ENCODE measurements around the gene TP63.

Gene TP63

DNA sequence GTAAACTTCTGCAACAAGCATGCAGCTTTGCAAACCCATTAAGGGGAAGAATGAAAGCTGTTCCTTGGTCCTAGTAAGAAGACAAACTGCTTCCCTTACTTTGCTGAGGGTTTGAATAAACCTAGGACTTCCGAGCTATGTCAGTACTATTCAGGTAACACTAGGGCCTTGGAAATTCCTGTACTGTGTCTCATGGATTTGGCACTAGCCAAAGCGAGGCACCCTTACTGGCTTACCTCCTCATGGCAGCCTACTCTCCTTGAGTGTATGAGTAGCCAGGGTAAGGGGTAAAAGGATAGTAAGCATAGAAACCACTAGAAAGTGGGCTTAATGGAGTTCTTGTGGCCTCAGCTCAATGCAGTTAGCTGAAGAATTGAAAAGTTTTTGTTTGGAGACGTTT lies 265.3 kb downstream of the TP63 start:
- DNase-seq = no peak

DNA sequence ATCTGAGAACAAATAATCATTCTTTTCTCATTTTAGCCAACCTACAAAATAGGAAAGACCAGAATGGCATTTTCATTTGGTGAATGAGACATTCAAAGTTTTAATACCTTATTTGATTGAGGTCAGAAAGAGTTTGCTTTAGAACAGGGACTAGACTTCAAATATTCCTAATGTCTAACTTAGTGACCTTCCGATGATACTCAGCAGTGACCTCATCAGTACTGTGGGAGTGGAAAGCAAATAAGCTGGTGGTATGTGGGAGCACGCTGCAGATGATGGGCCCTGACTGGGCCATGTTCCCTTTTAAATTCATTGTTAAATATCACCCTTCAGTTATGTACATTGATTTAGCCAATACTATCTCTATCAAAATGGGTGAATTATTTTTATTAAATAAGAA lies 266.2 kb downstream of the TP63 start:
- no peak for DNase-seq

DNA sequence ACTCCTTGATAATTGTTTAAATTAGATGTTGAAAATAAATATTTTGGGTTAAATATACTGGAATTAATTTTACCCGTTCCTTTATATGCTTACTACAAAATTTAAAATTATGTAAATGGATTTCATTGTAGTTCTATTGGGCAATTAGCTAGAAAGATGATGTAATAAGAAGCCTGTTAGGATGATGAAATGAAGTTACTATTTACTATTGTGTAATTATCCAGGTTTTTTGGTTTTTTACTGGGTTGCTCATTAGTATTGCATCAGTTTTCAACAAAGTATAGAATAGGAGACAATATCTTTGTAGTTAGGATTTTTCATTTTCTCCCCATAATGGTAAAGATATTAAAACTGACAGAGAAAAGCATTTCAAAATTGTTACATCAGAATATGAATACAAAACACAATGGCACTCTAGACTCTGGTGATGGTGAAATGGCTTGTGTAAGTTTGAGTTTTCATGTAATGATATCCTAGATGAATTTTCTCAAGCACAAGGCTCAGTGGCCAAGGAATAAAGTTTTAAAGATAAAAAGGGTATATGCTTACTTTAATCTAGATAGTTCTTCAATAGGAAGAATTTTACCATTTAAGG lies 267.5 kb downstream of the TP63 start:
- DNase-seq = no peak

DNA sequence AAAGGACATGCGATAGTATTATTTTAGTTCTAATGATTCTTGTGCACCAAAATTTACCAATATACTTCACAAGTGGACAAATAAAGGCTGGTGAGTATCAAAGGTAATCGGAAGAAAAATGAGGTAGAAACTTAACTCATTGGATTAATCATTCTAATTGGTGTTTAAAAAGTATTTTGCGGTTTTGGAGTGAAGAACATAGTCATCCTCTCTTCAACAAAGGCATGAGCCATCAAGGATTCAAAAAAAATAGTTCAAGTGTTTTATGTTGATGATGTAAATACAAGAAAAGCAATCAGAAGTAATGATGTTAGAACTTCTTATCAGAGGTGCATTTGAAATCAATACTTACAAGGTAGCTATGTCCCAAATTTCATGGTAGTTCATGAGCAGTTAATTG lies 268.0 kb downstream of the TP63 start:
- DNase-seq = no peak

DNA sequence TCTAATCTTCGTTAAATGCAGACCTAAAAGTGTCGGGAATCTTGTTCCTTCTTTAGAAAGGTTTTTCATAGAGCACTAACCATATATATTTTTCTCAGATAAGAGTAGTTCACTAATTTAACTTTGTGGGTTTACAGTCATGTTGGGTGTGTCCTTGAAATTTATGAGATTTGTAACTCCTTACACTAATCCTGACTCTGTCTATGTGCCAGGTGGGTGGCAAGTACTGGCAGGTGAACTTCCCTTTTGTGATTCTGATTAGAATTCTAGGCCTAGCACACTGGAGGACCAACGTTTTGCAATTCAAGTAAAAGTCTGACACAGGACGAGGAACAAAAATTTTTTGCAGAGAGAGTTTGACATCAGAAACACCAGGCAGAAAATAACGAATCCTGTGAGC lies 269.4 kb downstream of the TP63 start:
- DNase-seq = no peak

DNA sequence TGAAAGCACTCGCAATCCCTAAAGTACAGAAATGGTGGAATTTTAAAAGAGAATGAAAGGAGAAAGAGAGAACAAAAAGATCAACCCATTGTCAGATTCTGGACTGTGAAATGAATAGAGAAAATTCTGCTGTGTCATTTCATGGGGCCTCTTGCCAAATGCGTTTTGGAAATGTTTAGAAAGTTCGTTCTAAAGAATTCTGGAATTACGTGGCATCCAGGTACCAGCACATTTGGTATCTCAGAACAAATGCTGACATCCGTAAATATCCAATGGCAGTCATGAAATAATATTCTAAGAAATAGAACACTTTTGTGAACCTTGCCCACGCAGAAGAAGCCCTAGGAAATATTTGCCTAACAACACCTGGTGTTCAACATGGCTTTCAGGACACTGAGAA lies 270.3 kb downstream of the TP63 start:
- no peak for DNase-seq

GRCh38 chr3:189902230-189903186 lies 271.3 kb downstream of the TP63 start:
- no peak for DNase-seq

DNA sequence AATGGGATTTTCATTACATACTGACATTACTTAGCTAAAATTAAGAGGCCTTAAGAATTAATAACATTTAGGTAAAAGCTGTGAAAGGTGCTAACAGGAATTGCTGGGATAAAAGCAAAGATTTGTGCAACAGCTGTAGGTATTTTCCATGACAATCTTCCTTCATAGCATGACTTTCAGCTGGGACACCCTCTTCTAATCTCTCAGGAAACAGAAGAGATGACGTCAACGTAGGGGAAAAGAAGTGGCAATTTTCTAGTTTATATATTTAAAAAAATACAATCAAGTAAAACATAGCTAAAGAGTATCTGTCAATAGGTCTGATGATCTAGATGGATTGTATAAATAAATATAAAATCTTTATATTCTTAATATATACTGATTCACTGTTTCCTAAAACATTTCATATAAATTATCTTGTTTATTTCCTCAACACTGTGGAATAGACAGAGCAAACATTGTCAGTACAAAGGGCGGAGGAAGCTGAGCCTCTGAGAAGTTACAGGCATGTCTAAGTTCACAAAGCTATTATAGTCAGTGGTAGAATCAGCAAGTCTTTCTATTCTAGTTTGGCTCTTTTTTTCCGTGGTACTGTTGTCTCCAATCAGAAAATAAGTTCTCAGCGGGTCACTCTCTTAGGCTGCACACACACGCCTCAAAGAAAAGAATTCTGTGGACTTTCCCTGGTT lies 272.5 kb downstream of the TP63 start:
- DNase-seq = no peak

DNA sequence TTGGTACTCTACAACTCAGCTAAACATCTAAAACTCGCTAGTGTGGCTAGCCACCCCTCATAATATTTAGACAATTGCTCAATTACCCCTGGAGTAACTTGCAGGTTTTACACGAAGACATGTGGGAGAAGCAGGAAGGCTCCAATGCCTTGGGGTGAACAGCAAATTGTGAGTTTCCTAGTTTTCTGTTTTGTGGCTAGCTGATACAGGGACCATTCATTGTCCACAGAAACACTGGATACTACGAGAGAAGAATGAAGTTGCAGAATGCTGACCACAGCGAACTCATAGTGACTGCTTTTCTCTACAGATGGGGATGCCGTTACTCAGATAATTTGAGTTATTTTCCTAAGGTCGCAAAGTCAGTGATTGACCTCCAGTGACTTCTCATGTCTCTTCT lies 276.6 kb downstream of the TP63 start:
- no peak for DNase-seq

DNA sequence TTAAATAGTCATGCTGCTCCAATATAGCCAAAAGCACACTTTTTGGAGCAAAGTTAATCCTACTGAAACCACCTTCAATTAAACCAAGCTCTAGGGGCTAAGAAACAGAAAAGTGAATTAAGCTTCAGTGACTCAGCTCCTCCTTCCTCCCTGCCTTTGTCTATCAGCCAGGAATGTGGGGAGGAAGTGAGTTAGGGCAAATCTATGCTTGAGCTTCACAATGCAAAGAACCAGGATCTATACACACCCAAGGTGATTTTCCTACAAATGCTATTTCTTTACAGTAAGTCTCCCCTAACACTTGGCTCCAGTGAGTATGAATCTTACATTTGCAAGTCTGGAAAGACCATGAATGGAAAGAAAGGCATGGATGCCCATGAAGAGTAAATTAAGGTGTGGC lies 277.5 kb downstream of the TP63 start:
- DNase-seq = no peak

DNA sequence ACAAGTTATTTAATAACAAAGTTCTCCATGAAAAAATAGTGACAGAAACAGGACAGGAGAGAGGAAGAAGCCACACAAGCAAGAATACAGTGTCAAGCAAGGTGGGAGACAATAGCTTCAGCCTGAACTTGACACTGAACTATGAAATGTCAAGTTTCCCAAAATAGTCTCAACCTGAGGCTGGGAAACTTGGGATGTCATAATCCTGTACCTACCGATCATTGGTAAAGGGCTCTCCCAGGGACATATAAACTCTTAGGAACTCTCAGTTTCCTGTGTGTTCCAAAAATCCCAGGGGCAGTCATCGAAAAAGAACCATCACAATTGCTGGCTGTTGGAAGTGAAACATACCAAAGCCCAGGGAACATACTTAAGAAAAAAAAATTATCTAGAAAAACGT lies 277.9 kb downstream of the TP63 start:
- DNase-seq = no peak

GRCh38 chr3:189909573-189909972 lies 278.4 kb downstream of the TP63 start:
- DNase-seq = no peak

- DNase-seq = no peak
Measured at GRCh38 chr3:189911001-189911400, 279.8 kb downstream of the TP63 start.

DNA sequence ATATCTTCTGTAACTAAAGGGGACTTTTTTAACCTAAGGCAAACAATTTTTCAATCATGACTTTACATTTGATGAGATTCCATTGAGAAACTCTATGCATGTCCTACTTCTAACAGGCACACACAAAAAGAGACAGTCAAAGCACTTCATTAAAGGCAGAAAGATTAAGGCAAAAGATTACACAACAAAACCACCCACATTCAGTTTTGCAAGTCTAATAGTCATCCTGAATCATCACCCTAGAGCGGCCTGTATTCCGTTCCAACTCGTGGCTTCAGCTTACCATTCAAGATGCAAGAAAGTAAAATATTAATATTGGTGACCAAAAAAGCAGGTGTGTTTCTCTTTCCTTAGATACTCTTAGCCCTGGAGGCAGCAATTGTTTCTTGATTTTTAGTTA lies 283.6 kb downstream of the TP63 start:
- no peak for DNase-seq

GRCh38 chr3:189921770-189922169 lies 290.6 kb downstream of the TP63 start:
- no peak for DNase-seq

DNA sequence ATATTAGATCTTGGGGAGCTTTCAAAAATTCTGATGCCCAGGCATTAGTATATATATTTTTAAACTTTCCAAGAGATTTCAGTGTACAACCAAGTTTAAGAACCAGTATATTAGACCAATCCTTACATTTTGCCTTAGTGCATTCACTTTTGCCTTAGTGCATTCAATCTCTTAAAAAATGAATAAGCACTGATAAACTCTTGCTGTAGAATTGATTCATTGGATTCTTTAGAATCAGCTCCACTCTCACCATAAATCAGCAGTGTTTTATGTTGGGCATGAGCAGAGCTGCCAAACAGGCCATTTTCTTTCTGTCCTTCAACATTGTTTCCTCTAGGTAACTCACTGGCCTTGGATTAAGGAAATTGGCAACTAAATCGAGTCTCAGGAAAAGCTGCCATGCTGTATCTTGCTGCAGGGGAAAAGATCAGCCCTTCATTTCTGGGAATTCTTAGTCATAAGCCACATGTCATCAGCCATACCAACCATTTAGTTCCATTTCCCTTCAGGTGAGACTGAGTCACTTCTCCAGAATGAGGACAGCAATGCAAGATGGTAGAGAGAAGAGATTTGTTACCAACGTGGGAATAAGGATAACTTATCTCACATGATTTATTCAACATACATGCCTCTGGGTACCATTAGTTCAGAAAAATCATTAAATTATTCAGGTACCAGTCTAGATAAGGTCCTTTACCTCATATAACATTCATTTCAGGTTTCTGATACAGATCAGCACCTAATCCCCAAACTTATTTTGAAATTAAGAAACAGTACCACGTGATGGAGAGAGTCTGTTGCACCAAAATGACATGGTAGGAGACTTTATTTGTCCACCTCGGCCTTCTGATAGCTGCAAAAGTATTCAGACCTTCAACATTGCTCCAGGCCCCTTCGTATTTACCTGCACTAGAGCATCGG lies 297.0 kb downstream of the TP63 start:
- DNase-seq = no peak

DNA sequence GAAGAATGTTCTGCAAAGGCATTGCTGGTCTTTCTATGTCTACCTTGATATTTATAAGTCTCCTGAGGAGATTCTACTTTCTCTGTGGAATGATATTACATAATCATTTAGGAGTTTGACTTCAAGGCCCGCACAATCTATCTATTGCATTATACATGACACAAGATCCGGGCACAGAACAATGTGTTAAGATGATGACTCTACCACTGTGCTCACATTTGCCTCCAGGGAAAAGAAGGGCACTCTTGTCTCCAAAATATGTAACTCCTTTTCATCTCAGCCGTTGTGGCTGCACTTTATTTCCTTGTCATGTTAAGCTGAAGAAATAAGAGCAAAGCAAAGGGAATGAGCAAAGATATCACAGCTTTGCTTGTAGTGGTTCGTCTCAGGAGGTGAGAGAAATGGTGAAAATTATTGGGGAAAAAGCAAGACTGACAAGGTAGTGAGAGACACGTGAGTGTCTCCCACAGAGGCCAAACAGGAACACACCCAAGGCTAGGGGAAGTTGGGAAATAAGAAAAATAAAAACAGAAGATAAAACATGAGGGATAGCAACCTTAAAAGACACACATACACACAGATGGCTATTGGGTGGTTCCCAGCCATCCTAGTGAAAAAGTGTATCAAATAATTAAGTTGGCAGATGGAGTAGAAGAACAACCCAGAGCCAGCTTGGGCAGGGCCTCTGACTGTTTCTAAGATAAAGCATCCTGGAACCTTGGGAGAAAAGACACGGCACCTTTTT lies 305.2 kb downstream of the TP63 start:
- no peak for DNase-seq

DNA sequence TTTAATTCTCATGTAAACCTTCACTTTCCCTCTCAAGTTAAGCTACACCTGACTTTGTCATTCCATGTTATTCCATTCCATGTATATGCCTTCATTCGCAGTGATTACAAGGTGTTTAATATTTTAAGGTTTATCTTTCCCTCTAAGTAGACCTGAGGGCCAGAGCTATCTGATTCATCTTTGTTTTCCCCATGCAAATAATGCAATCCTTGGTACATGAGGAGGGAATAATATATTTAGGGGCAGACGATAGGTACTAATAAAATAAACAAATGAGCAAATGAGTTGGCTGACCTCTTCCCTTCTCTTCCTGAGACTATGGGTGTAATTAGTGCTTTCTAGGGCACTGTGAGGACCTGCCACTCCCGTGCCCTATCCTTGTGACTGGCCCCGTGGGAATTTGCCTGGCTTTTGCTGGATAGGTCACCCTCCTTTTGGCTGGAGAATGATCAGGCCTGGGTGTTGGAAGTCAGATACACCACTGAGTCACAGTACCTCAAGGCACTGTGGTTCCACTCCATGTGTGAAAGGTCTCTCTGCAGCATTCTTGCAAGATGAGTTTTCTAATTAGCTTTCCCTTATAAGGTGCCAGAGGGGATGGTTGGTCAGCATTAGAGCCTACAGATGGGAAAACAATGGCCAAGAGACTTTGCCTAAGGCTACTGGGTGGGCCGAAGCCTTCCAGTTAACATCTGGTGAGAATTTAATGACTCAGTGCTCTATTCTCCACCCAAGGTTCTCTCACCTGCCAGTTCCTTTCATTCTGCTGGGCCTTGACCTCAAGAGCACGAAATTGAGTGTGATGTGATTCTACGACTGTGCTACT lies 306.3 kb downstream of the TP63 start:
- DNase-seq = no peak

- no peak for DNase-seq
Measured at GRCh38 chr3:189941125-189941524, 309.9 kb downstream of the TP63 start.

DNA sequence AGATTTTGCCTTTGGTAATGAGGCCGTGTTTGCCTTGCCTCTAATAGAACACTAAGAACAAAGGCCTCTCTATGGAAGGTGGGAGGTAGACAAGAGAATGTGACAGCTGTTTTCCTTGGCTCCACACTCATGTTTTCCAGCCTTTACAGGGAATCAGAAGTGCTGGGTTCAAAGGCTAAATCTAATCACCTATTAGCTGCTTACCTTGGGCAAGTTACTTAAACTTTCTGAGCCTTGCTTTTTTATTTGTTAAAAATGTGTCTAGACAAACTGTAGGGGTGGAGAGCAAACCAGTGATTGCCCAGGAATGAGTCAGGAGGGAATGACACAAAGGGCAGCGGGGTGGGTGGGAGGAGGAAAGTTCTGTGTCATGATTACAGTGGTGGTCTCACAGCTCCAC lies 310.5 kb downstream of the TP63 start:
- no peak for DNase-seq

DNA sequence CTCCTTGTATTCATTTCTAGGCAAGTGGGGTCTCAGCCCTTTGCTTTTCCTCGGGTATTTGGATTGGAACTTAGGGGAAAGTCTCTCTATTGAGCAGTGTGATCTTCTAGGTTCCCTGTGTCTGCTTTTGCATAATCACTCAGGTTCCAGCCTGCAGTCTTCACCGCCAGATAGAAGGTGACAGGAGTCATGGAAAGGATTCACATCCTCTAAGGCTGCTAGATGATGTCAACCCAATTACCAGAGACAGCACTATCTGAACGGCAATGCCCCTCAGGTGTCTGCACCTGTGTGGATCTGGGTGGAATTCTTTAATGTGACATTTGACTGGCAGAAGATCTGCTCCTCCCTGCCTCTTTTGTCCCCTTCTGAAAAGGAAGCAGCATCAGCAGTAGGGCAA lies 311.8 kb downstream of the TP63 start:
- no peak for DNase-seq
